Heart left ventricle (tissue), 16 donors: ENCODE data around the gene CNTROB. TPM values are rescaled to one million over a fixed set of nuclear protein-coding genes. Genes with fewer than 3 reads are reported as not detected.

Source experiments
- ATAC-seq, 4 donors: fragments of 200-7000 bp; cut with Tn5 transposase; one replicate each; pipeline ENCODE4 v1.9.1; 2020 to 2022; ENCODE audit warnings: moderate library complexity in 4 of 4, mild to moderate bottlenecking in 3 of 4, moderate number of reproducible peaks in 1 of 4
- DNase-seq, 5 donors: peaks; one replicate each; pipeline ENCODE4 v3.0.0-alpha.2; 2020
- H3K27ac ChIP-seq, 12 donors: fragments of 200-600 bp; sonication (generic) in 4 of 12; one replicate each; pipeline versions ENCODE4 v1.5.0 to v1.8.0; 2016 to 2022; ENCODE audit warnings: mild to moderate bottlenecking in 2 of 12
- H3K27me3 ChIP-seq, 9 donors: fragments of 200-600 bp; sonication (generic) in 2 of 9; one replicate each; pipeline versions ENCODE4 v1.5.1 to v1.8.0; 2016 to 2022; ENCODE audit warnings: mild to moderate bottlenecking in 3 of 9
- H3K36me3 ChIP-seq, 9 donors: fragments of 200-600 bp; sonication (generic) in 2 of 9; one replicate each; pipeline versions ENCODE4 v1.5.0 to v1.8.0; 2018 to 2022; ENCODE audit warnings: mild to moderate bottlenecking in 2 of 9
- H3K4me1 ChIP-seq, 12 donors: fragments of 200-600 bp; sonication (generic) in 4 of 12; one replicate each; pipeline versions ENCODE4 v1.5.0 to v1.8.0; 2016 to 2022; ENCODE audit warnings: mild to moderate bottlenecking in 3 of 12
- H3K4me3 ChIP-seq, 12 donors: fragments of 200-600 bp; sonication (generic) in 4 of 12; one replicate each; pipeline versions ENCODE4 v1.5.0 to v1.8.0; 2017 to 2022; ENCODE audit warnings: mild to moderate bottlenecking in 9 of 12, moderate library complexity in 4 of 12
- H3K9me3 ChIP-seq, 12 donors: fragments of 200-600 bp; sonication (generic) in 4 of 12; one replicate each; pipeline versions ENCODE4 v1.5.0 to v1.8.0; 2016 to 2022; ENCODE audit warnings: mild to moderate bottlenecking in 1 of 12
- POLR2A ChIP-seq, 2 donors: fragments of 450-650 bp; IDR thresholded peaks; one replicate each; pipeline ENCODE4 v1.6.1; 2017; ENCODE audit warnings: antibody characterized with exemption in 2 of 2, mild to moderate bottlenecking in 2 of 2, moderate library complexity in 2 of 2
- WGBS, 4 donors: extraction: QIAGEN DNeasy Blood & Tissue Kit in 2 of 4; methylation state at CpG; one replicate each; pipeline versions ENCODE4 v1.1.5 to v1.1.7; 2013 to 2018; 5-methylcytosine and 5-hydroxymethylcytosine counted together
- intact Hi-C, 10 donors: fragments of 100-400 bp; cut with DNase I; formaldehyde crosslinking; loops; one replicate each; pipeline versions ENCODE4 v1.11.1 to v1.14.2; 2022
- polyA plus RNA-seq, 2 donors: library from polyadenylated mRNA; stranded (reverse); fragments of 200-250 nt; gene quantifications; one replicate each; pipeline ENCODE4 v1.2.3, GENCODE V29; 2013
- total RNA-seq, 9 donors: library from RNA; depleted of rRNA in 2 of 9; stranded (reverse); fragments of >200 nt in 2 of 9; fragmentation: NEBNext Ultra II Directional in 3 of 9; extraction: Animal tissue kit (Norgen Biotek cat#: 25700) in 3 of 9; gene quantifications; one replicate each; pipeline versions ENCODE4 v1.1.0 to v1.2.4, GENCODE V29; 2016 to 2023
- TF ChIP-seq, protein P1 (sequence below), 12 donors: fragments of 200-600 bp; sonication (generic) in 4 of 12; IDR thresholded peaks; one replicate each; pipeline versions ENCODE4 v1.5.0 to v1.8.0; 2018 to 2022; ENCODE audit warnings: antibody characterized with exemption in 12 of 12, mild to moderate bottlenecking in 5 of 12
- donor health status: ischemic (EF 13 %, LVEDD 7.1; RV severe dilation, severe dysfunction).
- donor health status: healthy with polysubstance abuse.
- donor health status: DM: no; HTN: yes; CAD: no.
- donor health status: DM: no; HTN: no; CAD: no.
- donor health status: ischemic (EF 25% LVEDD 6.9; RV normal size, moderate dysfunction).
- donor health status: ischemic (EF 25% LVEDD 5.7; RV mildly dilated, moderate dysfunction).
- donor health status: healthy.
- donor health status: DM: yes; HTN: yes; CAD: no.
- donor health status: ischemic (EF 35%, LVEDD 5.7; RV mildly dilated, moderate dysfunction).
- donor health status: nonischemic (EF 11% LVEDD 7.7; RV severe dilation, severe dysfunction).
- donor health status: DM: yes; HTN: yes; CAD: no.
- donor health status: PGD.
- donor health status: ischemic (EF 29% LVEDD 5.4; RV normal size, mild dysfunction).
- donor health status: nonischemic (EF 23%, LVEDD 6.1; RV moderate dilation, normal function).

Gene CNTROB
- total and polyA plus RNA-seq, 11 donors = 7.9 to 19.2 (median 11.2) TPM

DNA sequence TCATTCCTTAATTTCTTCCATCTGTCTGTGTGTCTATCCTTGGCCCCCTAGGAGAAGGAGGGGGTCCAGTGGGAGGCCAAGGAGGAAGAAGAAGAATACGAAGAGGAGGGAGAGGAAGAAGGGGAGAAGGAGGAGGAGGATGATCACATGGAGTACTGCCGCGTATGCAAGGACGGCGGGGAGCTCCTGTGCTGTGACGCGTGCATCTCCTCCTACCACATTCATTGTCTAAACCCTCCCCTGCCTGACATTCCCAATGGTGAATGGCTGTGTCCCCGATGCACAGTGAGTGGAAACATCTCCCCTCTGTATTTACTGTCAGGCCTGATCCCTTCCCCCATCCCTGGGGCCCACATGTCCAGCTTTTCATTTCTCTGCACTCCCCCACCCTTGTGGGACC, 37.1 kb upstream of the CNTROB start:
- ATAC-seq (no peak), DNase-seq (peak in 1 of 5 donors; percentile 6)
- peaks cover 0 to 95% (median 80%) of the 10 kb centered on the region in 9 donors for H3K36me3 ChIP-seq
- peaks cover 0 to 18% (median 5%) of the 10 kb centered on the region in 12 donors for H3K4me1 ChIP-seq
- H3K27ac ChIP-seq = no peak overlapping the region
- intact Hi-C loops = loop anchor here in 7 of 10 donors (5.0 to 10.0 kb wide), 3 partner anchors 33 to 73 kb away; no protein-coding TSS in a partner anchor
- 88 to 92% (median 90%) methylated on average over 8 of the region's 8 CpGs for WGBS, 4 donors
- H3K27me3 ChIP-seq = no peaks in the 10 kb centered on the region
- no peak overlapping the region for H3K4me3 ChIP-seq
- no peak for TF ChIP-seq POLR2A (IDR thresholded peaks at IDR 0.05)
- TF ChIP-seq, protein P1, sequence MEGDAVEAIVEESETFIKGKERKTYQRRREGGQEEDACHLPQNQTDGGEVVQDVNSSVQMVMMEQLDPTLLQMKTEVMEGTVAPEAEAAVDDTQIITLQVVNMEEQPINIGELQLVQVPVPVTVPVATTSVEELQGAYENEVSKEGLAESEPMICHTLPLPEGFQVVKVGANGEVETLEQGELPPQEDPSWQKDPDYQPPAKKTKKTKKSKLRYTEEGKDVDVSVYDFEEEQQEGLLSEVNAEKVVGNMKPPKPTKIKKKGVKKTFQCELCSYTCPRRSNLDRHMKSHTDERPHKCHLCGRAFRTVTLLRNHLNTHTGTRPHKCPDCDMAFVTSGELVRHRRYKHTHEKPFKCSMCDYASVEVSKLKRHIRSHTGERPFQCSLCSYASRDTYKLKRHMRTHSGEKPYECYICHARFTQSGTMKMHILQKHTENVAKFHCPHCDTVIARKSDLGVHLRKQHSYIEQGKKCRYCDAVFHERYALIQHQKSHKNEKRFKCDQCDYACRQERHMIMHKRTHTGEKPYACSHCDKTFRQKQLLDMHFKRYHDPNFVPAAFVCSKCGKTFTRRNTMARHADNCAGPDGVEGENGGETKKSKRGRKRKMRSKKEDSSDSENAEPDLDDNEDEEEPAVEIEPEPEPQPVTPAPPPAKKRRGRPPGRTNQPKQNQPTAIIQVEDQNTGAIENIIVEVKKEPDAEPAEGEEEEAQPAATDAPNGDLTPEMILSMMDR (IDR thresholded peaks at IDR 0.05) = no peak
- H3K9me3 ChIP-seq = no peaks in the 10 kb centered on the region

GRCh38 chr17:7897090-7897489, 34.9 kb upstream of the CNTROB start:
- intact Hi-C loops = loop anchor here in 8 of 10 donors (1.0 to 10.0 kb wide), 4 partner anchors 35 to 75 kb away; no protein-coding TSS in a partner anchor
- Histone ChIP-seq H3K27me3 (no peaks in the 10 kb centered on the region), H3K4me3 (no peak overlapping the region), H3K4me1 (peaks cover 0 to 11% (median 0%) of the 10 kb centered on the region in 12 donors), H3K27ac (no peak overlapping the region), H3K36me3 (peaks cover 0 to 98% (median 87%) of the 10 kb centered on the region in 9 donors), H3K9me3 (no peaks in the 10 kb centered on the region)
- 87 to 91% (median 88%) methylated on average over 13 of the region's 13 CpGs for WGBS, 4 donors
- ATAC-seq (no peak), DNase-seq (no peak)
- TF ChIP-seq, protein P1 (IDR thresholded peaks at IDR 0.05) = no peak
- TF ChIP-seq POLR2A (IDR thresholded peaks at IDR 0.05) = no peak

- WGBS, 4 donors = 47 to 58% (median 57%) methylated on average over 6 of the region's 6 CpGs
- DNase-seq (no peak), ATAC-seq (peak; percentile 65 to 86 (median 72))
- H3K27me3 ChIP-seq = no peaks in the 10 kb centered on the region
- H3K4me1 ChIP-seq = peaks cover 0 to 11% (median 0%) of the 10 kb centered on the region in 12 donors
- H3K4me3 ChIP-seq = no peak overlapping the region
- peaks cover 0 to 99% (median 89%) of the 10 kb centered on the region in 9 donors for H3K36me3 ChIP-seq
- intact Hi-C loops = loop anchor here in 9 of 10 donors (1.0 to 10.0 kb wide), 4 partner anchors 35 to 75 kb away; no protein-coding TSS in a partner anchor
- H3K9me3 ChIP-seq = no peaks in the 10 kb centered on the region
- peak overlapping the region in 1 of 12 donors; percentile 10 for H3K27ac ChIP-seq
- TF ChIP-seq, protein P1 (IDR thresholded peaks at IDR 0.05) = peak; percentile 18 to 64 (median 49)
- TF ChIP-seq POLR2A (IDR thresholded peaks at IDR 0.05) = no peak
Observed at GRCh38 chr17:7897773-7898172, 34.2 kb upstream of the CNTROB start.

DNA sequence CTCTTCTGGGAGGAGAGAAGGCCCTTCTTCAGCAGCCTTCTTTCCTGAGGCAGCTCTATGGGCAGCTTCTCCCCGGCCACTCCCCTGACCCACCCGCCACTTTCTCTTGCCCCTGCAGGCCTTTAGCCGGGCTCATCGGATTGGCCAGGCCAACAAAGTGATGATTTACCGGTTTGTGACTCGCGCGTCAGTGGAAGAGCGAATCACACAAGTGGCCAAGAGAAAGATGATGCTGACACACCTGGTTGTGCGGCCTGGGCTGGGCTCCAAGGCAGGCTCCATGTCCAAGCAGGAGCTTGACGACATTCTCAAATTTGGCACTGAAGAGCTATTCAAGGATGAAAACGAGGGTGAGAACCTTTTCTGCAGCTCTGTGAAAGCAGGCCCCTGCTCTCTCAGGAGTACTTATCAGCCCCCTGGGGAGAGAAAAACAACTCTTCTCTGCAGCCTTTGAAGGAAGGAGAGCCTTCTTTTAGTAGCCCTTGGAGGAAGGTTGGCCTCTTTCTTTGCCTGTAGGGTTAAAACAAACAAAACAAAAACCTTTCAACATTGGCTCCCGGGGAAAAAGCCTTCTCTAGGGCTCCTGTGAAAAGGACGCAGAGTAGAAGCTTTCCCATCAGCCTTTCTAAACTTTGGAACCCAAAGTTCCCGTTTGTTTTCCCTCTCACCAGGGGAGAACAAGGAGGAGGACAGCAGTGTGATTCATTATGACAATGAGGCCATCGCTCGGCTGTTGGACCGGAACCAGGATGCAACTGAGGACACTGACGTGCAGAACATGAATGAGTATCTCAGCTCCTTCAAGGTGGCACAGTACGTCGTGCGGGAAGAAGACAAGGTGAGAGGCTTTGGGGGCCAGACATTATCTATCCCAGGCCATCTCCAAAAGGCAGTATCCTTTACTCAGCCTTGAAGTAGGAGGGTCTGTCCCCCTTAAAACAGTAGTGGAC, 28.6 kb upstream of the CNTROB start:
- intact Hi-C loops = loop anchor here in 1 of 10 donors (5.0 kb wide), 1 partner anchor 81 kb away; no protein-coding TSS in a partner anchor
- Histone ChIP-seq H3K9me3 (no peaks in the 10 kb centered on the region), H3K4me1 (no peaks in the 10 kb centered on the region), H3K4me3 (no peak overlapping the region), H3K36me3 (peaks cover 0 to 100% (median 92%) of the 10 kb centered on the region in 9 donors), H3K27ac (no peak overlapping the region), H3K27me3 (no peaks in the 10 kb centered on the region)
- 79 to 84% (median 81%) methylated on average over 22 of the region's 22 CpGs for WGBS, 4 donors
- DNase-seq (no peak), ATAC-seq (no peak)
- TF ChIP-seq, protein P1 (IDR thresholded peaks at IDR 0.05) = no peak
- no peak for TF ChIP-seq POLR2A (IDR thresholded peaks at IDR 0.05)
